Measurements from ENCODE around the gene MYRIP.

DNA sequence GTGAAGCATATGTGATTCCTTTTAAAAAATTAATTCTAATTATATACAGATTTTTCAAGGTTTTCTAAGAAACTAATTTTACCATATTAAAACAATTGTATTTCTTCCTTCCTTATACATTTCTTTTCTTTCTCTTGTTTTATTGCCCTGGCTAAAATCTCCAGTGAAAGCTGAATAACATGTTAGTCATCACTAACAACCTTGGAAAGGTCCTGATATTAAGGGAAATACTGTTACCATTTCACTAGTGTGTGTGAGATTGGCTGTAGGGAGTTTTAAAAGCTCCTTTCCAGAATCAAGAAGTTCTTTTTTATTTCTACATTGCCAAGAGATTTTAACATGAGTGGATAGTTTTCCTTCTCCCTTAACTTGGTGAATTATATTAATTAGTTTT, 270.4 kb downstream of the MYRIP start:
- TF ChIP-seq, protein P1, sequence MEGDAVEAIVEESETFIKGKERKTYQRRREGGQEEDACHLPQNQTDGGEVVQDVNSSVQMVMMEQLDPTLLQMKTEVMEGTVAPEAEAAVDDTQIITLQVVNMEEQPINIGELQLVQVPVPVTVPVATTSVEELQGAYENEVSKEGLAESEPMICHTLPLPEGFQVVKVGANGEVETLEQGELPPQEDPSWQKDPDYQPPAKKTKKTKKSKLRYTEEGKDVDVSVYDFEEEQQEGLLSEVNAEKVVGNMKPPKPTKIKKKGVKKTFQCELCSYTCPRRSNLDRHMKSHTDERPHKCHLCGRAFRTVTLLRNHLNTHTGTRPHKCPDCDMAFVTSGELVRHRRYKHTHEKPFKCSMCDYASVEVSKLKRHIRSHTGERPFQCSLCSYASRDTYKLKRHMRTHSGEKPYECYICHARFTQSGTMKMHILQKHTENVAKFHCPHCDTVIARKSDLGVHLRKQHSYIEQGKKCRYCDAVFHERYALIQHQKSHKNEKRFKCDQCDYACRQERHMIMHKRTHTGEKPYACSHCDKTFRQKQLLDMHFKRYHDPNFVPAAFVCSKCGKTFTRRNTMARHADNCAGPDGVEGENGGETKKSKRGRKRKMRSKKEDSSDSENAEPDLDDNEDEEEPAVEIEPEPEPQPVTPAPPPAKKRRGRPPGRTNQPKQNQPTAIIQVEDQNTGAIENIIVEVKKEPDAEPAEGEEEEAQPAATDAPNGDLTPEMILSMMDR (conservative IDR thresholded peaks at IDR 0.05) = no peak
- no peak for TF ChIP-seq ZFX (IDR thresholded peaks at IDR 0.05)

Measured in C4-2B (cell line).